C4-2B (cell line): ENCODE data around the gene DTWD1.
"Not testable (repeated sequence)": the region's sequence is repeated elsewhere in the genome, so short reads cannot be mapped to it uniquely, and the experiment has no call there.

Source experiments
- H3K27ac ChIP-seq: fragments of 450-650 bp; 2 replicates; pipeline ENCODE4 v1.5.1; 2017
- CTCF ChIP-seq: fragments of 450-650 bp; conservative IDR thresholded peaks from 2 replicates; pipeline ENCODE4 v1.5.1; 2017; ENCODE audit warnings: mild to moderate bottlenecking
- ZFX ChIP-seq: fragments of 450-650 bp; IDR thresholded peaks from 2 replicates; pipeline ENCODE4 v1.6.1; 2017

Gene DTWD1

GRCh38 chr15:49646891-49647290 is 26.0 kb downstream of the DTWD1 start:
- no peak overlapping the region for H3K27ac ChIP-seq
- TF ChIP-seq ZFX (no peak), CTCF (no peak)

- TF ChIP-seq ZFX (no peak), CTCF (no peak)
- H3K27ac ChIP-seq = no peak overlapping the region
Observed at GRCh38 chr15:49649987-49650386, 29.1 kb downstream of the DTWD1 start.

- TF ChIP-seq CTCF = no peak
- no peak for TF ChIP-seq ZFX
- no peak overlapping the region for H3K27ac ChIP-seq
Observed at GRCh38 chr15:49650676-49651075, 29.8 kb downstream of the DTWD1 start.

GRCh38 chr15:49652922-49653321 is 32.1 kb downstream of the DTWD1 start:
- TF ChIP-seq CTCF = no peak
- TF ChIP-seq ZFX = no peak

GRCh38 chr15:49656734-49657133 is 35.9 kb downstream of the DTWD1 start:
- H3K27ac ChIP-seq = no peak overlapping the region
- no peak for TF ChIP-seq CTCF
- TF ChIP-seq ZFX = no peak

More at GRCh38 chr15:49652922-49653321, 32.1 kb downstream of the DTWD1 start:
- H3K27ac ChIP-seq = no peak overlapping the region

- TF ChIP-seq ZFX = no peak
- TF ChIP-seq CTCF = no peak
- no peak overlapping the region for H3K27ac ChIP-seq
Observed at GRCh38 chr15:49664716-49665115, 43.9 kb downstream of the DTWD1 start.

GRCh38 chr15:49666486-49666885 is 45.6 kb downstream of the DTWD1 start:
- not testable (repeated sequence) for H3K27ac ChIP-seq

GRCh38 chr15:49669288-49669687 is 48.4 kb downstream of the DTWD1 start:
- TF ChIP-seq ZFX = no peak
- TF ChIP-seq CTCF = no peak
- no peak overlapping the region for H3K27ac ChIP-seq
